Progenitor cell of endocrine pancreas (in vitro differentiated cells): Measurements from ENCODE around the gene PCBP4. TPM values are rescaled to one million over a fixed set of nuclear protein-coding genes. Genes with fewer than 3 reads are reported as not detected.

Experiments
- DNase-seq: peaks from one replicate; pipeline ENCODE4 v3.0.0; 2021; ENCODE audit warnings: low spot score; ENCODE audit not compliant: unreplicated experiment
- H3K27ac Mint-ChIP-seq: 2 replicates; pipeline ENCODE4 v1.8.0; 2021; ENCODE audit warnings: mild to moderate bottlenecking, moderate library complexity, mixed read lengths
- H3K27me3 Mint-ChIP-seq: 2 replicates; pipeline ENCODE4 v1.8.0; 2021; ENCODE audit warnings: mixed read lengths
- H3K36me3 Mint-ChIP-seq: 2 replicates; pipeline ENCODE4 v1.8.0; 2022; ENCODE audit warnings: mixed read lengths; ENCODE audit not compliant: insufficient read depth
- H3K4me1 Mint-ChIP-seq: 2 replicates; pipeline ENCODE4 v1.8.0; 2021; ENCODE audit warnings: low read depth, mixed read lengths
- H3K4me3 Mint-ChIP-seq: 2 replicates; pipeline ENCODE4 v1.8.0; 2021; ENCODE audit warnings: low read depth, mild to moderate bottlenecking, moderate library complexity, mixed read lengths
- H3K9me3 Mint-ChIP-seq: 2 replicates; pipeline ENCODE4 v1.8.0; 2021; ENCODE audit warnings: low read depth, mixed read lengths
- long read RNA-seq: library from polyadenylated mRNA; unstranded; transcript quantifications from one replicate; pipeline ENCODE4 v2.0.0, GENCODE V29; 2020
- total RNA-seq: library from RNA; stranded (reverse); gene quantifications from 2 replicates; pipeline ENCODE4 v1.2.1, GENCODE V29; 2021
- TF ChIP-seq, protein P1 (sequence below): fragments of 200-600 bp; sonication (generic); IDR thresholded peaks from one replicate; pipeline ENCODE4 v1.5.0; 2021; ENCODE audit warnings: antibody characterized with exemption, mild to moderate bottlenecking; ENCODE audit not compliant: unreplicated experiment

Gene PCBP4
- 159 and 160 TPM in 2 replicates for total RNA-seq
- long read RNA-seq, partial matches to known transcripts = 3 of 12 reads
- long read RNA-seq, other reads (novel, unspliced or antisense) = 9 of 12 reads

DNA sequence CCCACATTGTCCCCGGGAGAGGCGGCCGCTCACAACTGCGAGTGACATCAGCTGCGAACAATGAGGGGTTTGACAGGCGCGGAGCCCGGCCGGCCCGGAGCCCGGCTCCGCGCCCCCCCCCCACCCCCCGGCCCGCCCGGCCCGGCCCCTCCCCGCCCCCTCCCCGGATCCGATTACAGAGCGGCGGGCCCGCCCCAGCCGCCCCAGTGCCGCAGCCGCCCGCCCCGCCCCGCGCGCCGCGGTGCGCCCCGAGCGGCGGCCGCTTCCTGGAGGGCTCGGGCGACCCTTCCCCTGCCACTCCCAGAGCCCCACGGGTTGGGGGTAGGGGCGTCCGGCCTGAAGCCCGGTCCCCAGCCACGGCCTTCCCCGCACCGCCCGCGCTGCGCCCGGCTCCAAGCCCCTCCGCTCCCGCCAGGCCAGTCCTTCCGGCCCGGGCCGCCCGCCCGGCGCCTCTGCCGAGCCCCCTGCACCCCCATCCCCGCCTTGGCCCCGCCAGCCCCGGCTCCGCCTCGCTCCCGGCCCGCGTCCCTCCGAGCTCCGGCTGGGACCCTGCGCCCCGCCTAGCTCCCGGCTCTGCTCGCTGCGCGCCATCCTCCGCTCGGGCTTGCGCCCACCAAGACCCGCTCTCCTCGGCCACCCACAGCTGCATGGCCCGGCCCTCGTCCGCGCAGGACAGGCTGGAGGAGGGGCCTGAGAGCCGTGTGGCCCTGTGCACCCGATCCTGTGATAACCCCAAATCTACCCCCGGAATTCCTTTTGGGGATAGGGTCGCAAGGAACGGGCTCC lies at the start of gene PCBP4:
Gene PCBP4, minus strand, starts transcription at position 71 of the 786 bp plus-strand sequence. CDS start 6,214 bp downstream, outside the sequence.
- Mint-ChIP-seq H3K4me1 (peaks cover 31% of the 10 kb centered on the region), H3K36me3 (peaks cover 3% of the 10 kb centered on the region), H3K27ac (peak within 1 kb of the TSS; percentile 95), H3K27me3 (no peaks in the 10 kb centered on the region), H3K9me3 (no peaks in the 10 kb centered on the region), H3K4me3 (peak within 1 kb of the TSS; percentile 89)
- TF ChIP-seq, protein P1, sequence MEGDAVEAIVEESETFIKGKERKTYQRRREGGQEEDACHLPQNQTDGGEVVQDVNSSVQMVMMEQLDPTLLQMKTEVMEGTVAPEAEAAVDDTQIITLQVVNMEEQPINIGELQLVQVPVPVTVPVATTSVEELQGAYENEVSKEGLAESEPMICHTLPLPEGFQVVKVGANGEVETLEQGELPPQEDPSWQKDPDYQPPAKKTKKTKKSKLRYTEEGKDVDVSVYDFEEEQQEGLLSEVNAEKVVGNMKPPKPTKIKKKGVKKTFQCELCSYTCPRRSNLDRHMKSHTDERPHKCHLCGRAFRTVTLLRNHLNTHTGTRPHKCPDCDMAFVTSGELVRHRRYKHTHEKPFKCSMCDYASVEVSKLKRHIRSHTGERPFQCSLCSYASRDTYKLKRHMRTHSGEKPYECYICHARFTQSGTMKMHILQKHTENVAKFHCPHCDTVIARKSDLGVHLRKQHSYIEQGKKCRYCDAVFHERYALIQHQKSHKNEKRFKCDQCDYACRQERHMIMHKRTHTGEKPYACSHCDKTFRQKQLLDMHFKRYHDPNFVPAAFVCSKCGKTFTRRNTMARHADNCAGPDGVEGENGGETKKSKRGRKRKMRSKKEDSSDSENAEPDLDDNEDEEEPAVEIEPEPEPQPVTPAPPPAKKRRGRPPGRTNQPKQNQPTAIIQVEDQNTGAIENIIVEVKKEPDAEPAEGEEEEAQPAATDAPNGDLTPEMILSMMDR = no peak
- peak; percentile 63 for DNase-seq

DNA sequence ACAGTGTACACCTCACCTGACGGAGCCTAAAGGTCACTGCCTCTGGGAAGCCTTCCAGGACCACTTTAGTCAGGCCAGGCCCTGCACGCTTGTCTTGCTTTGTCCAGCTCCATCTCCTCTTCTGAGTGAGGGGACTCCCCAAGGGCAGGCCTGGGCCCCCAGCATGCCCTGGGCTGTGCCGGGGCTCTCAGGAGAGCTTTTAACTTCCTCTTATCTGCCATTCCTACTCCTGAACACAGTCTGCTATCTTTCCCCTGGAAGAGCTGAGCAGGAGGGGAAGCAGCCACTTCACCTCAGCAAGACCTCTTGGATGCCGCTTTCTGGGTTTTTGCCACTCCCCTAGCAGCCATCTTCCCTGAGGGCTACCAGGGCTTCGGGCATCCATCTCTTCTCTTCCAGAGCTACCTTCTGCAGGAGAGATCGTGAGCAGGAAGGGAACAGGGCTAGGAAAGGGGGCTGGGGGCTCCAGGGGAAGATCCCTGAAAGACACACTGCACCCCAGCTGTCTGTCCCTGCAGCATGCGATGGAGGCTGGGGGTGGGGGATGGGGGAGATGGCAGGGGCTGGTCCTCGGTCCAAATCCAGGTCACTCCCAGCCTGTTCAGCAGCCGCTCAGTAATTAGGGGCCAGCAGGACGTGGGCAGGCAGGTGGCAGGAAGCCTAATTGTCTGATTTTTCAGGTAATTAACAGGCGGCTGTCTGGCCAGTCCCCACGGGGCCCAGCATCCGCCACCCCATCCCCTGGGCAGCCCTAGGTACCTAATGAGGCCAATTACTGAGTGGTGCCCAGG lies 48.4 kb upstream of the PCBP4 start:
- no peak overlapping the region for H3K27ac Mint-ChIP-seq
- no peaks in the 10 kb centered on the region for H3K4me1 Mint-ChIP-seq
- TF ChIP-seq, protein P1 = no peak
- no peak overlapping the region for H3K4me3 Mint-ChIP-seq
- peaks cover 3% of the 10 kb centered on the region for H3K27me3 Mint-ChIP-seq
- DNase-seq = no peak
- H3K9me3 Mint-ChIP-seq = no peaks in the 10 kb centered on the region
- H3K36me3 Mint-ChIP-seq = no peaks in the 10 kb centered on the region

DNA sequence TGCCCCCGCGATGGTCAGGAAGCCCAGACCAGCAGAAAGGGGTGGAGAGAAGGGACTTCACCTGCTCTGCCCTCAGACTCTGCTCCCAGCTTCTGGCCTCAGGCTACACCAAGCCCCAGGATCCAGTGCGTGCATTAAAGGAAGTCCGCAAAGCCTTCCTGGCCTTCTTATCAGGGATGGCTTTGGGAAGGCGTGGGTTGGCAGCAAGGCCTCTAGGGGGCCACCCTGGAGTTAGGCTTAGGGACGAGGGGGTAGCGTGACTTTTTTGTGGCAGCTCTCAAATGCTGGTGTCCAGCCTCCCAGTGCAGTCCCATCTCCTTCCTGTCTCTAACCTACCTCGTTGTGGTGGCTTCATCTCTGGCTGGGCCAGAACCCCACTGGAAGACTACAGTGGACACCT lies 47.4 kb upstream of the PCBP4 start:
- no peaks in the 10 kb centered on the region for H3K36me3 Mint-ChIP-seq
- peaks cover 3% of the 10 kb centered on the region for H3K27me3 Mint-ChIP-seq
- H3K4me3 Mint-ChIP-seq = no peak overlapping the region
- DNase-seq = no peak
- no peaks in the 10 kb centered on the region for H3K9me3 Mint-ChIP-seq
- H3K27ac Mint-ChIP-seq = no peak overlapping the region
- no peaks in the 10 kb centered on the region for H3K4me1 Mint-ChIP-seq
- TF ChIP-seq, protein P1 = peak; percentile 38

DNA sequence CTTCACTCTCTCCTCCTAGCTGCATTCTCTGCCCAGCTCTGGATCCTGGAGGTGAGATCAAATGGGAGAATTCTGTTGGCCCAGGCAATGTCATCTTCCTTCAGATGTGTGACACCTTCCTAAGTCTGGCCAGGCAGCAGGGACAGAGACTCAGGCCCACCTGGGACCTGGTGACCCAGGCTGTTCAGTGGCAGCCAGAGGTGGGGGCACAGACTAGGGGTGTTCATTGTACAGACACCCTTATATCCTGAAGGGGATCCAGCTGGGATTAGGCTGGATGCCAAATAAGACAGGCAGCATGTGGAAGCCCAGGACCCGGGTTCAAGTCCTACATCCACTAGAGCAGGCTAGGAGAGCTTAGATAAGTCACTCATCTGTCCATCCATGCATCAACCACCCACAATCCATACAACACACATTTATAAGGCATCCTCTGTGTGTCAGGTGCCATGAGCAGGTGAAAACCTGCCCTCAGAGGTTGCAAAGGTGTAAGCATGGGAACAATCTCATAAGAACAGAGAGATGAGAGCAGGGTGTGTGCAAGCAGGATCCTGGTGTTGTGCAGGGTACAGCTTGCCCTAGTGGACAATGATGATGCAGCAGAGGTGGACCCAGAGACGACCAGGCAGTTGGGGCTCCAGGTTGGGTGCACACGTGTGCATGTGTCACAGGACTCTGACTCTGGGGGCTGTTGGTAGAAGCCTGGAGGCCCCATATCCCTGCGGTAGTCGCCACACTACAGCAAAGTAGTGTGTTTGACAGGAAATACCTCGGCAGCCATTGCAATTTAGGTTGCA lies 46.7 kb upstream of the PCBP4 start:
- H3K36me3 Mint-ChIP-seq = no peaks in the 10 kb centered on the region
- peaks cover 3% of the 10 kb centered on the region for H3K27me3 Mint-ChIP-seq
- H3K9me3 Mint-ChIP-seq = no peaks in the 10 kb centered on the region

More for the DNA sequence above, 46.7 kb upstream of the PCBP4 start:
- no peaks in the 10 kb centered on the region for H3K4me1 Mint-ChIP-seq
- no peak overlapping the region for H3K27ac Mint-ChIP-seq
- no peak overlapping the region for H3K4me3 Mint-ChIP-seq
- TF ChIP-seq, protein P1 = no peak
- DNase-seq = no peak
